Ishikawa (cell line): ENCODE measurements around the gene CDH10.

ENCODE experiments used
- CEBPB ChIP-seq: IDR thresholded peaks from 2 replicates; pipeline ENCODE4 v1.6.1; 2012
- CREB1 ChIP-seq: IDR thresholded peaks from 2 replicates; pipeline ENCODE4 v1.6.1; 2012; ENCODE audit warnings: low read depth
- EGR1 ChIP-seq: IDR thresholded peaks from 2 replicates; pipeline ENCODE4 v1.6.1; 2012
- EP300 ChIP-seq: IDR thresholded peaks from 2 replicates; pipeline ENCODE4 v1.6.1; 2012; ENCODE audit warnings: borderline replicate concordance
- FOXM1 ChIP-seq: IDR thresholded peaks from 2 replicates; pipeline ENCODE4 v1.6.1; 2012; ENCODE audit warnings: low read depth, borderline replicate concordance
- NFIC ChIP-seq: IDR thresholded peaks from 2 replicates; pipeline ENCODE4 v1.6.1; 2012
- RAD21 ChIP-seq: IDR thresholded peaks from 2 replicates; pipeline ENCODE4 v1.6.1; 2012; ENCODE audit warnings: low read depth
- TAF1 ChIP-seq: IDR thresholded peaks from 2 replicates; pipeline ENCODE4 v1.6.1; 2012; ENCODE audit warnings: low read depth, mild to moderate bottlenecking
- TCF12 ChIP-seq: IDR thresholded peaks from 2 replicates; pipeline ENCODE4 v1.6.1; 2012; ENCODE audit warnings: low read depth
- TEAD4 ChIP-seq: IDR thresholded peaks from 2 replicates; pipeline ENCODE4 v1.6.1; 2012
- YY1 ChIP-seq: IDR thresholded peaks from 2 replicates; pipeline ENCODE4 v1.6.1; 2012; ENCODE audit warnings: low read depth
- ZBTB7A ChIP-seq: IDR thresholded peaks from 2 replicates; pipeline ENCODE4 v1.6.1; 2012; ENCODE audit warnings: low read depth
- TF ChIP-seq, protein P1 (sequence below): IDR thresholded peaks from 2 replicates; pipeline ENCODE4 v1.6.1; 2012
- TF ChIP-seq, protein P2 (sequence below): IDR thresholded peaks from 2 replicates; pipeline ENCODE4 v1.6.1; 2012; ENCODE audit warnings: low read depth, mild to moderate bottlenecking
- TF ChIP-seq, protein P3 (sequence below): IDR thresholded peaks from 2 replicates; pipeline ENCODE4 v1.6.1; 2012

The CDH10 gene

DNA sequence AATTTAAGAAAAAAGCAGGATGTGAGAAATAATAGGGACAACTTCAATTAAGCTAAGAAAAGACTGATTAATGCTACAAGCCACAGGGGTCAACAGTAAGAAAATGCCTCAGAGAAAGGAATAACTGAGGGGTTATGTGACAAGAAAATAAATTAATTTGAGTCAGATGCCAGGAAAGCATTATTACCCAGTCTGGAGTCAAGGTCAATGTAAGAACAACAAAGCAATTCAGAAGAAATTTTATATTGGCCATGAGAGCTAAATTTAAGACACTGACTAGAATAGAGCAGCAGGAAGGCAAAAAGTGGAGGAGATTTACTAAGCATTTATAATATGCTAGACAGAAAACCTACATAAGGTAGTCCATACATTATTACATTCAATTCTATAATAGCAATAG is 73.5 kb downstream of the CDH10 start:
- TF ChIP-seq CREB1 (no peak), TCF12 (no peak), YY1 (no peak), EGR1 (no peak), EP300 (no peak), CEBPB (no peak), FOXM1 (no peak), RAD21 (no peak), NFIC (no peak), TAF1 (no peak)
- TF ChIP-seq, protein P1, sequence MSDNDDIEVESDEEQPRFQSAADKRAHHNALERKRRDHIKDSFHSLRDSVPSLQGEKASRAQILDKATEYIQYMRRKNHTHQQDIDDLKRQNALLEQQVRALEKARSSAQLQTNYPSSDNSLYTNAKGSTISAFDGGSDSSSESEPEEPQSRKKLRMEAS = no peak
- TF ChIP-seq, protein P2, sequence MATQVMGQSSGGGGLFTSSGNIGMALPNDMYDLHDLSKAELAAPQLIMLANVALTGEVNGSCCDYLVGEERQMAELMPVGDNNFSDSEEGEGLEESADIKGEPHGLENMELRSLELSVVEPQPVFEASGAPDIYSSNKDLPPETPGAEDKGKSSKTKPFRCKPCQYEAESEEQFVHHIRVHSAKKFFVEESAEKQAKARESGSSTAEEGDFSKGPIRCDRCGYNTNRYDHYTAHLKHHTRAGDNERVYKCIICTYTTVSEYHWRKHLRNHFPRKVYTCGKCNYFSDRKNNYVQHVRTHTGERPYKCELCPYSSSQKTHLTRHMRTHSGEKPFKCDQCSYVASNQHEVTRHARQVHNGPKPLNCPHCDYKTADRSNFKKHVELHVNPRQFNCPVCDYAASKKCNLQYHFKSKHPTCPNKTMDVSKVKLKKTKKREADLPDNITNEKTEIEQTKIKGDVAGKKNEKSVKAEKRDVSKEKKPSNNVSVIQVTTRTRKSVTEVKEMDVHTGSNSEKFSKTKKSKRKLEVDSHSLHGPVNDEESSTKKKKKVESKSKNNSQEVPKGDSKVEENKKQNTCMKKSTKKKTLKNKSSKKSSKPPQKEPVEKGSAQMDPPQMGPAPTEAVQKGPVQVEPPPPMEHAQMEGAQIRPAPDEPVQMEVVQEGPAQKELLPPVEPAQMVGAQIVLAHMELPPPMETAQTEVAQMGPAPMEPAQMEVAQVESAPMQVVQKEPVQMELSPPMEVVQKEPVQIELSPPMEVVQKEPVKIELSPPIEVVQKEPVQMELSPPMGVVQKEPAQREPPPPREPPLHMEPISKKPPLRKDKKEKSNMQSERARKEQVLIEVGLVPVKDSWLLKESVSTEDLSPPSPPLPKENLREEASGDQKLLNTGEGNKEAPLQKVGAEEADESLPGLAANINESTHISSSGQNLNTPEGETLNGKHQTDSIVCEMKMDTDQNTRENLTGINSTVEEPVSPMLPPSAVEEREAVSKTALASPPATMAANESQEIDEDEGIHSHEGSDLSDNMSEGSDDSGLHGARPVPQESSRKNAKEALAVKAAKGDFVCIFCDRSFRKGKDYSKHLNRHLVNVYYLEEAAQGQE = no peak

DNA sequence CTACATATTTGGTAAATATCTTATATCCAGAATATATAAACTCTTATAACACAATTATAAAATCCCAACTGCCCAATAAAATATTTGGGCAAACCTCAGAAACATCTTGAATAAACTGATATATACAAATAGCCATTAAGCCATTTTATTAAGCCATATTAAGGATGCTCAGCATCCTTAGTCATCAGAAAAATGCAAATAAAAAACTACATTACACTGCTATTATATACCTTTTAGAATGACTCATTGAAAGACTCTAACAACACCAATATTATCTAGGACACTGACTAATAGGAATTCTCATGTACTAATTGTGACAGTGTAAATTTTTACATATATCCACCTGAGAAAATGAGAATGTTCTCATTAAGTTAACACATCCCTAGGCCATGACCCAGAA is 77.8 kb downstream of the CDH10 start:
- no peak for TF ChIP-seq TEAD4
- TF ChIP-seq, protein P3, sequence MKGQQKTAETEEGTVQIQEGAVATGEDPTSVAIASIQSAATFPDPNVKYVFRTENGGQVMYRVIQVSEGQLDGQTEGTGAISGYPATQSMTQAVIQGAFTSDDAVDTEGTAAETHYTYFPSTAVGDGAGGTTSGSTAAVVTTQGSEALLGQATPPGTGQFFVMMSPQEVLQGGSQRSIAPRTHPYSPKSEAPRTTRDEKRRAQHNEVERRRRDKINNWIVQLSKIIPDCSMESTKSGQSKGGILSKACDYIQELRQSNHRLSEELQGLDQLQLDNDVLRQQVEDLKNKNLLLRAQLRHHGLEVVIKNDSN = no peak
- no peak for TF ChIP-seq YY1
- no peak for TF ChIP-seq FOXM1
- no peak for TF ChIP-seq EP300
- no peak for TF ChIP-seq CREB1
- TF ChIP-seq ZBTB7A = no peak
- no peak for TF ChIP-seq TCF12
- TF ChIP-seq, protein P1 = no peak
- TF ChIP-seq, protein P2 = no peak

DNA sequence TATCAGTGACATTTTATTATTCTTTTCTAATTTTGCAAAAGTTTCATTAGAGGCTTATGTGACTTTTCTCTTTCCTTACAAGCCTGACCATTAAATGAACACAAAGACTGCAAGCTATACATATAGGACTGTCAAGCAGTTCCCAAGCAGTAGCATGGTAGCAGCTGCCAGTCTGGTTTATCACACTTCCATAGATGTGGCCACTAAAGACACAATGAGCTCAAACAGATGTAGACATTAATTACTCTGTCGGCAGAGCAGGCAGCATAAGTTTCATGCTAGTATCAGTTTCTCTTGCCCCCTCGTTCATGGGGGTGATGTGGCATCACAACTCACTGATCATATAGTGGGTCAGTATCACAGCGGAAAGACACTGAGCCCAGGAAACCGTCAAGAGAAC is 89.5 kb downstream of the CDH10 start:
- TF ChIP-seq FOXM1 (no peak), TEAD4 (no peak), TAF1 (no peak), EGR1 (no peak), CEBPB (no peak)
- TF ChIP-seq, protein P3 = no peak

DNA sequence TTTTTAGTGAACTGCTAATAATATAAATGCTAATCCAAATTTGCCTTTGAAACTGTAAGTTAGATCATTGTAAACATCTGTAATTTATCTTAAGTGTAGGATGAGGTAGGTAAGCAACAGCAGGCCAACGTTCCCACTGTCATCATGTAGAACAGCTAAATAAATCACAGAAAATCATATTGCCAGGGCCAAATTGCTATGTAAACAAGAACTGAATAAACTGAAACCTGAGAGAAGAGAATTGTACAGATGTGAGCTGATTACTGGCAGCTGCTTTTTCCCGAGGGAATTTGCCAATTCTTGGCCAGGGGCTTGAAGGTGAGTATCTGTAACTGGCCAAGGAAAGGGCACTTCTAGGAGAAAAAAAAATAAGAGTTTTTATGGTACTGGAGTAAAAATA is 97.6 kb downstream of the CDH10 start:
- TF ChIP-seq EGR1 (no peak), FOXM1 (no peak), NFIC (no peak), CREB1 (no peak), YY1 (no peak), TEAD4 (no peak), TAF1 (no peak), RAD21 (no peak), EP300 (no peak), ZBTB7A (no peak), CEBPB (no peak), TCF12 (no peak)
- TF ChIP-seq, protein P2 = no peak
- TF ChIP-seq, protein P1 = no peak
- TF ChIP-seq, protein P3 = no peak
